Small intestine (tissue), 7 donors: ENCODE results near the gene EXOC3L4. TPM values are rescaled to one million over a fixed set of nuclear protein-coding genes. Genes with fewer than 3 reads are reported as not detected.

Experiments used
- DNase-seq, 2 donors: peaks; one replicate each; pipeline versions ENCODE4 v3.0.0 to v3.0.0-alpha.2; 2013
- FAIRE-seq: peaks from 2 replicates; lab custom pipeline; 2012; peaks lifted over from hg19 to GRCh38; lab: Jason Lieb, UNC
- H3K27ac ChIP-seq, 3 donors: one replicate each; pipeline ENCODE4 v1.5.1; 2013; ENCODE audit warnings: low read length in 2 of 3, mild to moderate bottlenecking in 2 of 3, control low read depth in 1 of 3, inconsistent platforms in 1 of 3, low read depth in 1 of 3, moderate library complexity in 1 of 3
- H3K27me3 ChIP-seq, 3 donors: one replicate each; pipeline ENCODE4 v1.6.1; 2013; ENCODE audit warnings: low read length in 3 of 3, inconsistent platforms in 1 of 3; ENCODE audit not compliant: control insufficient read depth in 3 of 3, insufficient read depth in 3 of 3
- H3K36me3 ChIP-seq, 3 donors: one replicate each; pipeline ENCODE4 v1.6.1; 2013; ENCODE audit warnings: low read length in 3 of 3, inconsistent platforms in 1 of 3, low read depth in 1 of 3, mild to moderate bottlenecking in 1 of 3, moderate library complexity in 1 of 3; ENCODE audit not compliant: control insufficient read depth in 3 of 3, insufficient read depth in 2 of 3
- H3K4me1 ChIP-seq, 3 donors: one replicate each; pipeline ENCODE4 v1.6.1; 2013; ENCODE audit warnings: low read length in 2 of 3, inconsistent platforms in 1 of 3, low read depth in 1 of 3, mild to moderate bottlenecking in 1 of 3, moderate library complexity in 1 of 3; ENCODE audit not compliant: control insufficient read depth in 3 of 3, insufficient read depth in 2 of 3
- H3K4me3 ChIP-seq, 3 donors: one replicate each; pipeline ENCODE4 v1.5.1; 2013; ENCODE audit warnings: low read length in 3 of 3, control low read depth in 1 of 3, inconsistent platforms in 1 of 3, low read depth in 1 of 3, mild to moderate bottlenecking in 1 of 3, moderate library complexity in 1 of 3
- H3K9me3 ChIP-seq, 2 donors: one replicate each; pipeline ENCODE4 v1.6.1; 2013; ENCODE audit warnings: low read depth in 1 of 2, low read length in 1 of 2; ENCODE audit not compliant: control insufficient read depth in 2 of 2, insufficient read depth in 1 of 2
- WGBS, 3 donors: extraction: QIAGEN DNeasy Blood & Tissue Kit; methylation state at CpG; one replicate each; pipeline ENCODE4 v1.1.7; 2013; 5-methylcytosine and 5-hydroxymethylcytosine counted together
- polyA plus RNA-seq, 4 donors: library from polyadenylated mRNA; stranded (reverse) in 3 of 4; unstranded in 1 of 4; fragments of 200-250 nt in 3 of 4; fragments of 120-200 nt in 1 of 4; gene quantifications; one replicate each; pipeline versions ENCODE4 v1.2.1 to v1.2.3, GENCODE V29; 2013
- donor health status: healthy with polysubstance abuse.
- donor health status: control.
- donor health status: control.
- donor health status: Bipolar disorder and iron deficiency.
- donor health status: healthy.

The EXOC3L4 gene
- polyA plus RNA-seq, 4 donors = 26.1 to 110 (median 60.4) TPM

- Histone ChIP-seq H3K9me3 (no peaks in the 10 kb centered on the region), H3K4me1 (peaks cover 0 to 19% (median 0%) of the 10 kb centered on the region in 3 donors), H3K4me3 (no peak overlapping the region), H3K27me3 (no peaks in the 10 kb centered on the region), H3K27ac (peak overlapping the region in 1 of 3 donors; percentile 11), H3K36me3 (no peaks in the 10 kb centered on the region)
- FAIRE-seq (no peak), DNase-seq (no peak)
- 70 to 78% (median 72%) methylated on average over 9 of the region's 9 CpGs for WGBS, 3 donors
Observed at GRCh38 chr14:103066399-103066798, 28.1 kb upstream of the EXOC3L4 start.

GRCh38 chr14:103067231-103067954 lies 27.1 kb upstream of the EXOC3L4 start:
- peak overlapping the region; percentile 58 to 90 (median 60) for H3K27ac ChIP-seq
- DNase-seq = peak; percentile 75 to 89
- H3K4me3 ChIP-seq = no peak overlapping the region
- H3K36me3 ChIP-seq = no peaks in the 10 kb centered on the region
- H3K9me3 ChIP-seq = no peaks in the 10 kb centered on the region
- peaks cover 0 to 24% (median 0%) of the 10 kb centered on the region in 3 donors for H3K4me1 ChIP-seq
- H3K27me3 ChIP-seq = no peaks in the 10 kb centered on the region
- WGBS, 3 donors = 9 to 56% (median 35%) methylated on average over 8 of the region's 8 CpGs
- no peak for FAIRE-seq

- peaks cover 0 to 35% (median 0%) of the 10 kb centered on the region in 3 donors for H3K4me1 ChIP-seq
- H3K9me3 ChIP-seq = no peaks in the 10 kb centered on the region
- FAIRE-seq (no peak), DNase-seq (peak; percentile 31 to 74)
- H3K27ac ChIP-seq = peak overlapping the region in 2 of 3 donors; percentile 58 to 74
- H3K36me3 ChIP-seq = no peaks in the 10 kb centered on the region
- H3K4me3 ChIP-seq = no peak overlapping the region
- no peaks in the 10 kb centered on the region for H3K27me3 ChIP-seq
- WGBS, 3 donors = 17 to 65% (median 40%) methylated on average over 19 to 22 of the region's 22 CpGs
Observed at GRCh38 chr14:103068351-103069073, 26.0 kb upstream of the EXOC3L4 start.

GRCh38 chr14:103070263-103070885 lies 24.2 kb upstream of the EXOC3L4 start:
- WGBS, 3 donors = 82 to 89% (median 86%) methylated on average over 7 to 8 of the region's 8 CpGs
- H3K4me1 ChIP-seq = peaks cover 0 to 48% (median 0%) of the 10 kb centered on the region in 3 donors
- DNase-seq = no peak

GRCh38 chr14:103070971-103071542 lies 23.5 kb upstream of the EXOC3L4 start:
- H3K27me3 ChIP-seq = no peaks in the 10 kb centered on the region
- no peak for DNase-seq
- no peaks in the 10 kb centered on the region for H3K36me3 ChIP-seq
- no peak for FAIRE-seq
- WGBS, 3 donors = 80 to 84% (median 82%) methylated on average over 19 to 21 of the region's 21 CpGs
- H3K9me3 ChIP-seq = no peaks in the 10 kb centered on the region
- H3K27ac ChIP-seq = peak overlapping the region in 1 of 3 donors; percentile 34
- peaks cover 0 to 49% (median 0%) of the 10 kb centered on the region in 3 donors for H3K4me1 ChIP-seq
- no peak overlapping the region for H3K4me3 ChIP-seq

More at GRCh38 chr14:103070263-103070885, 24.2 kb upstream of the EXOC3L4 start:
- FAIRE-seq = no peak
- Histone ChIP-seq H3K4me3 (no peak overlapping the region), H3K27ac (no peak overlapping the region), H3K36me3 (no peaks in the 10 kb centered on the region), H3K27me3 (no peaks in the 10 kb centered on the region), H3K9me3 (no peaks in the 10 kb centered on the region)

GRCh38 chr14:103071544-103072251 lies 22.8 kb upstream of the EXOC3L4 start:
- Histone ChIP-seq H3K4me3 (no peak overlapping the region), H3K9me3 (no peaks in the 10 kb centered on the region), H3K27me3 (no peaks in the 10 kb centered on the region), H3K4me1 (peaks cover 0 to 47% (median 0%) of the 10 kb centered on the region in 3 donors), H3K27ac (peak overlapping the region in 1 of 3 donors; percentile 34), H3K36me3 (no peaks in the 10 kb centered on the region)
- FAIRE-seq = no peak
- no peak for DNase-seq
- 73 to 83% (median 81%) methylated on average over 31 to 32 of the region's 32 CpGs for WGBS, 3 donors

GRCh38 chr14:103072595-103073366 lies 21.7 kb upstream of the EXOC3L4 start:
- WGBS, 3 donors = 57 to 72% (median 65%) methylated on average over 21 of the region's 21 CpGs
- Histone ChIP-seq H3K27me3 (no peaks in the 10 kb centered on the region), H3K4me3 (no peak overlapping the region), H3K9me3 (peaks cover 0 to 1% of the 10 kb centered on the region in 2 donors), H3K27ac (no peak overlapping the region), H3K4me1 (peaks cover 0 to 39% (median 0%) of the 10 kb centered on the region in 3 donors), H3K36me3 (no peaks in the 10 kb centered on the region)
- DNase-seq = peak; percentile 57 to 66
- no peak for FAIRE-seq
